ENCODE measurements around the gene DENND10.
"Not testable (repeated sequence)": the region's sequence is repeated elsewhere in the genome, so short reads cannot be mapped to it uniquely, and the experiment has no call there.

GRCh38 chr10:119096641-119097415 is 7.1 kb upstream of the DENND10 start:
- TF ChIP-seq, protein P1, sequence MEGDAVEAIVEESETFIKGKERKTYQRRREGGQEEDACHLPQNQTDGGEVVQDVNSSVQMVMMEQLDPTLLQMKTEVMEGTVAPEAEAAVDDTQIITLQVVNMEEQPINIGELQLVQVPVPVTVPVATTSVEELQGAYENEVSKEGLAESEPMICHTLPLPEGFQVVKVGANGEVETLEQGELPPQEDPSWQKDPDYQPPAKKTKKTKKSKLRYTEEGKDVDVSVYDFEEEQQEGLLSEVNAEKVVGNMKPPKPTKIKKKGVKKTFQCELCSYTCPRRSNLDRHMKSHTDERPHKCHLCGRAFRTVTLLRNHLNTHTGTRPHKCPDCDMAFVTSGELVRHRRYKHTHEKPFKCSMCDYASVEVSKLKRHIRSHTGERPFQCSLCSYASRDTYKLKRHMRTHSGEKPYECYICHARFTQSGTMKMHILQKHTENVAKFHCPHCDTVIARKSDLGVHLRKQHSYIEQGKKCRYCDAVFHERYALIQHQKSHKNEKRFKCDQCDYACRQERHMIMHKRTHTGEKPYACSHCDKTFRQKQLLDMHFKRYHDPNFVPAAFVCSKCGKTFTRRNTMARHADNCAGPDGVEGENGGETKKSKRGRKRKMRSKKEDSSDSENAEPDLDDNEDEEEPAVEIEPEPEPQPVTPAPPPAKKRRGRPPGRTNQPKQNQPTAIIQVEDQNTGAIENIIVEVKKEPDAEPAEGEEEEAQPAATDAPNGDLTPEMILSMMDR (conservative IDR thresholded peaks at IDR 0.05; ENCODE audit: low read depth in 2 of 2): not testable (repeated sequence)
- TF ChIP-seq EZH2phosphoT487 (IDR thresholded peaks at IDR 0.05; ENCODE audit: unreplicated experiment); EZH2 (IDR thresholded peaks at IDR 0.05; ENCODE audit: low read depth, unreplicated experiment); NANOG (IDR thresholded peaks at IDR 0.05; ENCODE audit: borderline replicate concordance): not testable (repeated sequence)

Measured in GM23338 (cell line).